Activated CD8-positive, alpha-beta memory T cell treated with anti-CD3 and anti-CD28 coated beads for 36 hours (primary cell): ENCODE measurements around the gene BRCA2. TPM values are rescaled to one million over a fixed set of nuclear protein-coding genes. Genes with fewer than 3 reads are reported as not detected.

Experiments
- CTCF ChIA-PET: fragments of 350-600 bp; sonication (Branson Sonifier 250); formaldehyde crosslinking; loops from one replicate; lab custom pipeline; 2021; ENCODE audit warnings: antibody characterized with exemption; lab: Charles Lee
- POLR2A ChIA-PET: fragments of 350-600 bp; sonication (Branson Sonifier 250); formaldehyde crosslinking; loops from one replicate; lab custom pipeline; 2021; ENCODE audit warnings: antibody characterized with exemption; lab: Charles Lee
- total RNA-seq, 2 experiments: library from RNA; stranded (reverse); gene quantifications; one replicate each; pipeline ENCODE4 v1.2.3, GENCODE V29; 2021

The BRCA2 gene, protein sequence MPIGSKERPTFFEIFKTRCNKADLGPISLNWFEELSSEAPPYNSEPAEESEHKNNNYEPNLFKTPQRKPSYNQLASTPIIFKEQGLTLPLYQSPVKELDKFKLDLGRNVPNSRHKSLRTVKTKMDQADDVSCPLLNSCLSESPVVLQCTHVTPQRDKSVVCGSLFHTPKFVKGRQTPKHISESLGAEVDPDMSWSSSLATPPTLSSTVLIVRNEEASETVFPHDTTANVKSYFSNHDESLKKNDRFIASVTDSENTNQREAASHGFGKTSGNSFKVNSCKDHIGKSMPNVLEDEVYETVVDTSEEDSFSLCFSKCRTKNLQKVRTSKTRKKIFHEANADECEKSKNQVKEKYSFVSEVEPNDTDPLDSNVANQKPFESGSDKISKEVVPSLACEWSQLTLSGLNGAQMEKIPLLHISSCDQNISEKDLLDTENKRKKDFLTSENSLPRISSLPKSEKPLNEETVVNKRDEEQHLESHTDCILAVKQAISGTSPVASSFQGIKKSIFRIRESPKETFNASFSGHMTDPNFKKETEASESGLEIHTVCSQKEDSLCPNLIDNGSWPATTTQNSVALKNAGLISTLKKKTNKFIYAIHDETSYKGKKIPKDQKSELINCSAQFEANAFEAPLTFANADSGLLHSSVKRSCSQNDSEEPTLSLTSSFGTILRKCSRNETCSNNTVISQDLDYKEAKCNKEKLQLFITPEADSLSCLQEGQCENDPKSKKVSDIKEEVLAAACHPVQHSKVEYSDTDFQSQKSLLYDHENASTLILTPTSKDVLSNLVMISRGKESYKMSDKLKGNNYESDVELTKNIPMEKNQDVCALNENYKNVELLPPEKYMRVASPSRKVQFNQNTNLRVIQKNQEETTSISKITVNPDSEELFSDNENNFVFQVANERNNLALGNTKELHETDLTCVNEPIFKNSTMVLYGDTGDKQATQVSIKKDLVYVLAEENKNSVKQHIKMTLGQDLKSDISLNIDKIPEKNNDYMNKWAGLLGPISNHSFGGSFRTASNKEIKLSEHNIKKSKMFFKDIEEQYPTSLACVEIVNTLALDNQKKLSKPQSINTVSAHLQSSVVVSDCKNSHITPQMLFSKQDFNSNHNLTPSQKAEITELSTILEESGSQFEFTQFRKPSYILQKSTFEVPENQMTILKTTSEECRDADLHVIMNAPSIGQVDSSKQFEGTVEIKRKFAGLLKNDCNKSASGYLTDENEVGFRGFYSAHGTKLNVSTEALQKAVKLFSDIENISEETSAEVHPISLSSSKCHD (N-terminal part only)
- total RNA-seq: 10 to 100 TPM; 17.7 to 18.4 TPM

DNA sequence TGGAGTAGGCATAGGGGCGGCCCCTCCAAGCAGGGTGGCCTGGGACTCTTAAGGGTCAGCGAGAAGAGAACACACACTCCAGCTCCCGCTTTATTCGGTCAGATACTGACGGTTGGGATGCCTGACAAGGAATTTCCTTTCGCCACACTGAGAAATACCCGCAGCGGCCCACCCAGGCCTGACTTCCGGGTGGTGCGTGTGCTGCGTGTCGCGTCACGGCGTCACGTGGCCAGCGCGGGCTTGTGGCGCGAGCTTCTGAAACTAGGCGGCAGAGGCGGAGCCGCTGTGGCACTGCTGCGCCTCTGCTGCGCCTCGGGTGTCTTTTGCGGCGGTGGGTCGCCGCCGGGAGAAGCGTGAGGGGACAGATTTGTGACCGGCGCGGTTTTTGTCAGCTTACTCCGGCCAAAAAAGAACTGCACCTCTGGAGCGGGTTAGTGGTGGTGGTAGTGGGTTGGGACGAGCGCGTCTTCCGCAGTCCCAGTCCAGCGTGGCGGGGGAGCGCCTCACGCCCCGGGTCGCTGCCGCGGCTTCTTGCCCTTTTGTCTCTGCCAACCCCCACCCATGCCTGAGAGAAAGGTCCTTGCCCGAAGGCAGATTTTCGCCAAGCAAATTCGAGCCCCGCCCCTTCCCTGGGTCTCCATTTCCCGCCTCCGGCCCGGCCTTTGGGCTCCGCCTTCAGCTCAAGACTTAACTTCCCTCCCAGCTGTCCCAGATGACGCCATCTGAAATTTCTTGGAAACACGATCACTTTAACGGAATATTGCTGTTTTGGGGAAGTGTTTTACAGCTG, at the start of gene BRCA2, which contains the start of gene ZAR1L:
Gene BRCA2, plus strand, starts transcription at position 271 of the 790 bp plus-strand sequence. CDS start 953 bp downstream, outside the sequence.
Gene ZAR1L, minus strand, starts transcription at position 126 of the 790 bp plus-strand sequence. CDS start 3,438 bp downstream, outside the sequence.
- POLR2A ChIA-PET: interaction anchor here (0.5 to 2.3 kb wide), 14 partner anchors 15 to 1295 kb away, joined by 3 to 28 read pairs (median 4); partner anchors contain the start of genes FRY, N4BP2L1, N4BP2L2 and PDS5B

DNA sequence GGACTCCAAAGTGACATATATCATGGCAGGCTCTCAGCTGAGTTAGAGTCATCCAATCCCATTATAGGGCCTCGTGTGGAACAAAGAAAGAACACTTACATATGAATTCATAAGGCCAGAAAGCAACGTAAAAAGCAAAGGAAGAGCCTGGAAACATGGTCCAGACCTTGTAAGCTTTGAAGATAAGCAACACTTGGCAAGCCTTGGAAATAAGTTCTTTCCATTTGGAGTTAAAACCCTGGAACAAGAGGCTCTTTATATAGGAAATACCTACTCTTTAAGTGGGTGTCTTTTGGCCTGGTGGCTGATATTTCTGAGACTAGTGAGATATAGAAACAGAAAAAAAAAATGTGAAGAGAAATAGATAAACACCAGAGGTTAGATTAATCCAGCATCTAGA, 49.6 kb upstream of the BRCA2 start:
- ChIA-PET POLR2A (no interaction called here), CTCF (no interaction called here)

More for the DNA sequence above, at the start of gene BRCA2, which contains the start of gene ZAR1L:
- CTCF ChIA-PET: interaction anchor here (1.0 to 1.8 kb wide), 9 partner anchors 15 to 406 kb away, joined by 3 to 7 read pairs (median 4); partner anchors contain the start of gene N4BP2L1

DNA sequence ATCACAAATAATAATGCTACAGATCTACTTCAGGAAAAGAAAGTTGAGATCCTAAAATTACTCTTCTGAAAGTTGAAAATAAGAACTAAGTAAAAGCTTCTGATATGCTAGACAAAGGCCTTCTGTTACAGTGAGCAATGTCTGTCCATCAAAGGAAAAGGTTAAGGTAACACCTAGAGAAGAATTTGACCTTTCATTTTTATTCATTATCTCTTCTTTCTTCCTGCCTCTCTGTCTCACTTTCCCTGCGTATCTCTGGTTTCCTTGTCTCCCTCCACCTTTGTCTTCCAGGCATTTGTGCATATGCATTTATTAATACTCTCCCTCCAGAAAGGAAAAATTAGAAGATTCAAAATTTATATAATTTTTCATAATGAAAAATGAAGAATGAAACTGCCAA, 49.2 kb upstream of the BRCA2 start:
- CTCF ChIA-PET: no interaction called here
- POLR2A ChIA-PET: no interaction called here

DNA sequence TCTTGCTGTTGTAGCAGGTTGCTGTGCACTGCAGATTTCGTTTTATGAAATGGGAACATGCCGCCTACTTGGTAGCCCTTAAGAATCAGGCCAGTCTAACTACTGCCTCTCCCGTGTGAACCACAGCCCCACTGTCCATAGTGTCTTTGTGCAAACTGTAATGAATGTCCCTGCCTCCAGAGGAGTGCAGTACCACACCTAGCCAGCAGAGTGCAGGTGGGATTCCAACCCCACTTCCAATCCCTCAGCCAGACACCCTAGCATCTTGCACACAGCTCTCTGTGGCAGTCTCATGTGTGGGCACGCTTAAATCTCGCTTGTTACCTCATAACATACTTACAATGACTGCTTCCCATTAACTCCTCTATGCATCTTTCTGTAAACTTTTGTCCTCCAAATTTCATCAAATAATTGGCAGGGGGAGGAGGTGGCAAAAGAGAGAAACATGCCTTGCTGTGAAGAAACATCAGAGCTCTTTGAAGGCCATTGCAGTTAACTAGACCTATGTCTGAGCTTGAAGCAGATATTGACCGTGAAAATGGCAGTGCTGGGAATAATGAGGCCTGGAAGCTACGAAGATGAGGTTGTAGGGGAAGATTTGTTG, 47.4 kb upstream of the BRCA2 start:
- ChIA-PET POLR2A (no interaction called here), CTCF (interaction anchor here (0.6 to 1.6 kb wide), 3 partner anchors 9 to 47 kb away, joined by 3 to 5 read pairs (median 4); partner anchors contain the start of genes BRCA2 and ZAR1L)

DNA sequence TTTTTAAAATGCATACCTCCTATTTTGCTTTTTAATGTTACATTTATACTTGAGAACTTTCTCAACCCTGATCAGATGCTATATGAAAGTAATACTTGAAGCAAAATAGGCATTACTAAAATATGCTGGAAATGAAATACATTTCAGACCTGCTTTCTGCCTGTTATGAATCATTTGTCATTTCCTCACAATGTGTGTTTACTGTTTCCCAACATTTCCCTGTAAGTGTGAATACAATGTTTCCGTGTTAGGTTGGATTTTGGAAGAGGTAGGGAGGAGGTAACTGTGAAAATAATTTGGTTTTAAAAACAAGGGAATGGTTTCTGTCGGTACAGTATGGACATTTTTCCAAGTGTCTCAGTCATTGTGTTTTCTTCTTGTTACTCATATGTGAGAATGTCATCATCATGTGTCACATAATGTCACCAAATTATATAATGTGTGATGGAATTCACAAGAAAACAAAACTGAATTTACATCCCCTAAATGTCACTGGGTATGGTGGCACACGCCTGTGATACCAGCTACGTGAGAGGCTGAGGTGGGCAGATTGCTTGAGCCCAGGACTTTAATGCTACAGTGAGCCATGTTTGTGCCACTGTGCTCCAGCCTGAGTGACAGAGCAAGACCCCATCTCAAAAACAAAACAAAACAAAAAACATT, 43.2 kb upstream of the BRCA2 start:
- POLR2A ChIA-PET: interaction anchor here (0.7 to 1.3 kb wide), 2 partner anchors 28 to 43 kb away, joined by 3 read pairs; partner anchors contain the start of genes BRCA2 and ZAR1L

DNA sequence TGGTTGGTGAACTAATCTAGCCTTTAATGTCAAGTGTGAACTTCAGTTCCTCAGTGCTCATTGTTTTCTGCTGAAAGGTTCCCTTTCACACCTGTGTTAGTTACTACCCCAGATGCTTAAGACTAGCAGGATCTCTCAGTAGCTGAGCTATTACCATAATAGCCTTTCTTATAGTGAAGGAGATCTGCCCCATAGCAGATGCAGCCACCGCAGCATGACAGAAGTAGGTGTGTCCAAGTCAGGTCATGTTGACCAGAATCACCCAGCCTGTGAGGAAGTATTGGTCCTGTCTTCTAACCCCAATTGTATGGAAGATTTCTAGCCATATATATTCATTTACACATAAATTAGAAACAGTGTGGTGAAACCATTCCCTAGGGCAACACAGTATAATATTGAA, 37.5 kb upstream of the BRCA2 start:
- ChIA-PET CTCF (interaction anchor here (1.0 kb wide), 1 partner anchor 9 kb away, joined by 3 read pairs; no protein-coding TSS in a partner anchor), POLR2A (interaction anchor here (0.8 kb wide), 1 partner anchor 38 kb away, joined by 3 read pairs; no protein-coding TSS in a partner anchor)

More for the DNA sequence above, 43.2 kb upstream of the BRCA2 start:
- CTCF ChIA-PET: no interaction called here

DNA sequence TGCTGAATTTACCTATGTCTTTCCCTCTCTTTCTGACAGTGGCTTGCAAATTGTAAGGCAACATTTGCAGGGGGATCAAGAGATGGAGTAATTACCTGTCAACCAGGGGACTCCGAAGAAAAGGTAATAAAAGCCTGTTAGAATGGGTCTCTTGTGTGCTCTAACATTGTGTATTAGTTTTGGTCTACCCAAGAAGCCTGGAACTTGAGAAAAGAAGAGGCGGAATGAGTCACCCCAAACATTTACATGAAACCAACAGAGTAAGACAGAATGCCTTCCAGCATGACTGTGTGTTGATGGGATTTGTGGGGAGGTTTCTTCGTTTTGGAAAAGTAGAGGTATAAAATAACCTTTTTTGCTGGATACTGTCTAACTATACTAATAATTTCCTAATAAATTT, 36.9 kb upstream of the BRCA2 start:
- ChIA-PET CTCF (no interaction called here), POLR2A (no interaction called here)

DNA sequence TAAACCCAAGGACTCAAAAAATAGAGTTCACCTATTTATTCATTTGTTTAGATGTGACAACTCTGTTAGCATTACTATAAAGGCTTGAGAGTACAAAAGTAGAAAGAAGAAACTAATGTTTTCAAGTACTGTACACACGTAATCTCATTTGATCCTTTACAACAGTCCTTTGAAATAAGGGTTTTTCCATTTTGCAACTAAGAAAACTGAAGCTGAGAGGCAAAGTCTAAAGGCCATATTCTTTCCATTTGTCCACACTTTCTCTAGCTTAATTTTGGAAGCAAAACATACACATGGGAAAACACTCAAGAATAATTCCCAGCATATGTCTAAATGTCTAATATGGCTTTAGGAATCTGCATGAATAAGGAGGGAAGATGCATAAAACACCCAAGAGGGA, 34.2 kb upstream of the BRCA2 start:
- ChIA-PET POLR2A (no interaction called here), CTCF (no interaction called here)

DNA sequence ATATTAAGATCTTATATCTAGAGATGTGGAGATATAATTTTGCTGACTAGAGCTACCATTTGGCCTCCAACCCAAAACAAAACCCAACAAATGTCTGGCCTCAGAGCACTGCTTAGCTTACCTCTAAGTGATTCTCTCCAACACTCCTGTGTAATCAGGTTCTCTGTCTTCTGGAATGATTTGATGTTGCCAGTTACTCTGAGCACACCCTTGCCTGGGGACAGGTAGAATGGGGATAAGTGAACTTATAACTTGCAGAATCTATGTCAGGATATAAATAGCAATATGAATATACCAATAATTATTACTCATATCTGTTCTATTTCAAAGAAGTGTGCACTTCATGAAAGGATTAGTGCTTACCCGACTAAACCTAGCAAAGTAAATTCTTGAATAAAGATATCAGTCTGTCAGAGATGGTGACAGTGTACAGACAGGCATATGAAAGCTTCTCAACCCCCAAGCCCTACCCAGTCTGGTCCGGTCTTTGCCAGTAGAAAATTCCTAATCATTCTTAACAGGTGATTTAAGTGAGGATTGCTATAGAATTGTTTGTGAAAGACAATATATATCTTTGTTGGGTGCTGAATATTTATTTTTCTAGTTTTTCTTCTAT, 33.1 kb upstream of the BRCA2 start:
- POLR2A ChIA-PET: no interaction called here
- CTCF ChIA-PET: no interaction called here

DNA sequence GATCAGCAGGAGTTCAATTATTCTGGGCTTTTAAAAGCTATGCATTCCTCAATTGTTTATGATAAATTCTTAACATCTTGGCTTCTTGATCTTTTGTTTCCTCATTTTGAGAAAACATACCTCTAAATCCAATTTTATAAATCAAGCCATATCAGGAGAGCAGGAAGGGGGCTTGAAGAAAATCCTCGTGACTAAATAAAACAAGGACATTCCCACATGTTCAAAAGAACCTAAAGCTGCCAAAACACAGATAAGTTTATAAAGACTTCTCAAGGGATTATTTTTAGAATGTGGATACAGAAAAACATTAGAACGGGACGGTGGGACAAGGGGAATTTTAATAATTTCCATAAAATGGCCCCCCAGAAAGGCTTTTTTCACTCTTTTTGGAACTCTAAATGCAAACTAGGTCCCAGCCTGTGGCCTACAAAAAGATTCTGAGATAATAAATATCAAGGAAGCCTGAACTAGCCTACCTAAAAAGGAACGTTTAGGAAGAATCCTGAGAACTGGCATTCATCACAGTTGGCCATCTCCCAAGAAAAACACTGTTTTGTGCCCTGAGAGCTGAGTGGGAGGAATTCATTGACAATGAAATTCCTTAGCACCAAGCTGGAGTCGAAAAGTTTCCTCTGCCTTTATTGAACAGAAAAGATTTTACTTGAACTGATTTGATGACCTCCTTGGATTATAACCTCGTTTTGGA, 30.2 kb upstream of the BRCA2 start:
- ChIA-PET POLR2A (no interaction called here), CTCF (no interaction called here)

DNA sequence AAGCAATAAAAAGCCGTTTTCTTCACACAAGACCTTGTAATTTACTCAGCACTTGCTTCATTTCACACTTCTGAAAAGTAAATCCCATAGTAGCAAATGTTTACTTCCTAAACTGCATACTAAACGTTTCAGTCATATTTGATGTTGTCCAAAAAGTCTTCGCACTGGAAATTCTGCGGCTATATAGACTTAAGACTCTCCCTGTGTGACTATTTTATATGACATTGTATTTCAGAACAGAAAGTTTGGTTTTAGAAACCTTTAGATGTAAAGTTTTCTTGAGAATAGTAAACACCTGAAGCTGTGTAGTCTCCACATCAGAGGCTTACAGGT, 29.7 kb upstream of the BRCA2 start:
- ChIA-PET POLR2A (no interaction called here), CTCF (no interaction called here)

DNA sequence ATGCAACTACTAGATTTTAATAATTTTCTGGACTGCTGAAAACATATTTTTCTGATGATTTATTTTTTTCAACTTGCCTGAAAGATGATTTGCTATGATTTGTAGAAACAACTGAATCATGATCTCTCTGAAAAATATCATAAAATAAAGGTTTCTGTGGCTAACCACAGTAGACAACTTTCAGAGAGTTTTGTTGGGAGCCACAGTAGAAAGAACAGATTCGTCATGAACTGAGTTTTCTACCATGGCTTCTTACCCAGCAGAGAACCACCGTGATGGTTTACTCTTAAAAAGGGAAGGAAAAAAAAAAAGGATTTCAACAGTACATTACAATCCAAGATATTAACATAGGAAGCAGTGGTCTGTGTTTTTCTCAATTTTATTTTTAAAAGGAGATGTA, 18.1 kb upstream of the BRCA2 start:
- ChIA-PET CTCF (interaction anchor here (0.6 kb wide), 1 partner anchor 23 kb away, joined by 3 read pairs; no protein-coding TSS in a partner anchor), POLR2A (no interaction called here)

DNA sequence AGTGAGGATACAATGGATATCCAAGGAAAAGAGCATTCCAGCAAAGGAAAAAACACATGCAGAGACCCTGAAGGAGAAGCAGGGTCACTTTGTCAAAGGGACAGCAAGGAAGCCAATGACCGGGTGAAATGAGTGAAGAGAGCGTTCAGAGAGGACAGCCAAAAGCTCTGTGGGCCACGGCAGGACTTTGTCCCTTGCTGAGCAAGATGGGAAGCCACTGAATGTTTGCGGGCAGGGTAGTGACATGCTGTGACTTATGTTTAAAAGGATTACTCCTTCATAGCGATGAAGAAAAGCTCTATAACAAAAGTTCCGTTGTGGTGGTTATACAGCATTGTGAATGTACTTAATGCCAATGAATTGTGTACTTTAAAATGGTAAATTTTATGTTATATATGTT, 16.6 kb upstream of the BRCA2 start:
- ChIA-PET CTCF (interaction anchor here (0.9 kb wide), 1 partner anchor 31 kb away, joined by 4 read pairs; no protein-coding TSS in a partner anchor), POLR2A (no interaction called here)

DNA sequence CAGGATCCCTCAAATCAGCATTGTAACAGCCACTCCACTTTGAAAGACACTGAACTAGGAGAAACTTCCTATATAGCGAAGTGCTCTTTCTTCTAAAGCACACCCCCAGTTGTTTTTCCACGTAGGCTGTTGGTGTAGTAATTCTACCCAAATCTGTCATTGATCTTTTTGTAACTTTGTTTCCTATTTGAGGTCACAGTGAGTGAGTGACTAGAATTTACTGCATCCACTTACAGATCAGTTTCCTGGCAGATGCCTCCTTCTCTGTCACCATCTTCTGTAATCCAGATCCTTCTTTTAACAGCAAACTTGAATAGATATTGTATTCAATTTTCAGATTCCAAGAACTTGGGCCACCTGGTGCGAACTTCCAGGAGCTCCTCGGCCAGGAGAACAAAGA, 15.4 kb upstream of the BRCA2 start:
- POLR2A ChIA-PET: interaction anchor here (1.0 to 1.2 kb wide), 3 partner anchors 15 to 231 kb away, joined by 3 to 10 read pairs (median 3); partner anchors contain the start of genes BRCA2 and ZAR1L
- CTCF ChIA-PET: interaction anchor here (0.8 to 1.7 kb wide), 2 partner anchors 9 to 16 kb away, joined by 3 to 7 read pairs; partner anchors contain the start of genes BRCA2 and ZAR1L

DNA sequence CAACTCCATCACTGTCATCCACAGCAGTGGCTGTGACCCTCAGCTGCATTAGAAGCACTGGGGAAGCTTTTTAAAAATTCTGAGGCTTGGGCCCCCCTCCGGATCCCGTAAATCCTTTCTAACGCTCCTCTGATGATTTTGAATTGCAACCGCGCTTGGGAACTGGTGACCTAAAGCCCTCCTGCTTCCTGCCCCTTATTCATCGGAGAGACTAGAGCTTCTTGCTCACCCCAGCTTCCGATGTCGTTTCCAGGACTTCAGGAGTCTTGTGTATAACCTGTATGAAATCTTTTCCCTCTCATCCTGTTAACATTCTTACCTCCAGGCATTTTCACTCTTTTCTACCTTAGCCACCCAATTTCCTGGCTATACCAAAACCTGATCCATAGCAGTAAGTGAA, 14.9 kb upstream of the BRCA2 start:
- CTCF ChIA-PET: interaction anchor here (0.8 to 1.7 kb wide), 3 partner anchors 9 to 26 kb away, joined by 3 to 7 read pairs (median 3); partner anchors contain the start of genes BRCA2 and ZAR1L

More for the DNA sequence above, 14.9 kb upstream of the BRCA2 start:
- POLR2A ChIA-PET: interaction anchor here (1.0 to 1.2 kb wide), 3 partner anchors 14 to 230 kb away, joined by 3 to 10 read pairs (median 3); partner anchors contain the start of genes BRCA2 and ZAR1L
